Measurements from ENCODE around the gene ZBTB46.

GRCh38 chr20:63782521-63782971 lies 48.5 kb downstream of the ZBTB46 start:
- TF ChIP-seq, protein P1, sequence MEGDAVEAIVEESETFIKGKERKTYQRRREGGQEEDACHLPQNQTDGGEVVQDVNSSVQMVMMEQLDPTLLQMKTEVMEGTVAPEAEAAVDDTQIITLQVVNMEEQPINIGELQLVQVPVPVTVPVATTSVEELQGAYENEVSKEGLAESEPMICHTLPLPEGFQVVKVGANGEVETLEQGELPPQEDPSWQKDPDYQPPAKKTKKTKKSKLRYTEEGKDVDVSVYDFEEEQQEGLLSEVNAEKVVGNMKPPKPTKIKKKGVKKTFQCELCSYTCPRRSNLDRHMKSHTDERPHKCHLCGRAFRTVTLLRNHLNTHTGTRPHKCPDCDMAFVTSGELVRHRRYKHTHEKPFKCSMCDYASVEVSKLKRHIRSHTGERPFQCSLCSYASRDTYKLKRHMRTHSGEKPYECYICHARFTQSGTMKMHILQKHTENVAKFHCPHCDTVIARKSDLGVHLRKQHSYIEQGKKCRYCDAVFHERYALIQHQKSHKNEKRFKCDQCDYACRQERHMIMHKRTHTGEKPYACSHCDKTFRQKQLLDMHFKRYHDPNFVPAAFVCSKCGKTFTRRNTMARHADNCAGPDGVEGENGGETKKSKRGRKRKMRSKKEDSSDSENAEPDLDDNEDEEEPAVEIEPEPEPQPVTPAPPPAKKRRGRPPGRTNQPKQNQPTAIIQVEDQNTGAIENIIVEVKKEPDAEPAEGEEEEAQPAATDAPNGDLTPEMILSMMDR (IDR thresholded peaks at IDR 0.05) = no peak
- TF ChIP-seq POLR2A (IDR thresholded peaks at IDR 0.05) (no peak), POLR2AphosphoS5 (IDR thresholded peaks at IDR 0.05) (no peak)

Data from prostate gland (tissue), 2 donors.